ENCODE measurements around the gene PRR5.
"Not testable (repeated sequence)": the region's sequence is repeated elsewhere in the genome, so short reads cannot be mapped to it uniquely, and the experiment has no call there.

The PRR5 gene

GRCh38 chr22:44676066-44676440 is 26.0 kb upstream of the PRR5 start:
- DNase-seq: not testable (repeated sequence)

GRCh38 chr22:44676441-44677352 is 25.3 kb upstream of the PRR5 start:
- DNase-seq: no peak

- no peak for DNase-seq
These were observed 24.6 kb upstream of the PRR5 start for GRCh38 chr22:44677353-44677840.

GRCh38 chr22:44677871-44678555 is 24.0 kb upstream of the PRR5 start:
- DNase-seq: no peak

GRCh38 chr22:44678556-44679305 is 23.3 kb upstream of the PRR5 start:
- DNase-seq: no peak

GRCh38 chr22:44679306-44679647 is 22.7 kb upstream of the PRR5 start:
- not testable (repeated sequence) for DNase-seq

GRCh38 chr22:44680058-44680457 is 21.9 kb upstream of the PRR5 start:
- no peak for DNase-seq

- no peak for DNase-seq
These were observed 21.5 kb upstream of the PRR5 start for GRCh38 chr22:44680481-44680894.

- DNase-seq: no peak
These were observed 19.3 kb upstream of the PRR5 start for GRCh38 chr22:44682556-44683168.

GRCh38 chr22:44683237-44683636 is 18.8 kb upstream of the PRR5 start:
- peak in 1 of 5 donors; percentile 69 for DNase-seq

- no peak for DNase-seq
These were observed 18.1 kb upstream of the PRR5 start for GRCh38 chr22:44683881-44684280.

GRCh38 chr22:44684506-44685383 is 17.3 kb upstream of the PRR5 start:
- peak; percentile 59 to 89 (median 77) for DNase-seq

- DNase-seq: peak; percentile 53 to 83 (median 69)
These were observed 16.5 kb upstream of the PRR5 start for GRCh38 chr22:44685384-44686056.

GRCh38 chr22:44686873-44687600 is 15.0 kb upstream of the PRR5 start:
- no peak for DNase-seq

- no peak for DNase-seq
These were observed 12.8 kb upstream of the PRR5 start for GRCh38 chr22:44689173-44689572.

- no peak for DNase-seq
These were observed 12.0 kb upstream of the PRR5 start for GRCh38 chr22:44689915-44690524.

- DNase-seq: no peak
These were observed 10.0 kb upstream of the PRR5 start for GRCh38 chr22:44691796-44692661.

- no peak for DNase-seq
These were observed 9.4 kb upstream of the PRR5 start for GRCh38 chr22:44692662-44693007.

GRCh38 chr22:44693145-44693544 is 8.9 kb upstream of the PRR5 start:
- DNase-seq: no peak

Data from T-helper 1 cell (primary cell).